Smooth muscle cell (in vitro differentiated cells): ENCODE data around the gene S100A1. TPM values are rescaled to one million over a fixed set of nuclear protein-coding genes. Genes with fewer than 3 reads are reported as not detected.
"Not testable (repeated sequence)": the region's sequence is repeated elsewhere in the genome, so short reads cannot be mapped to it uniquely, and the experiment has no call there.

Source experiments
- DNase-seq: peaks from one replicate; lab custom pipeline; 2025; ENCODE audit not compliant: unreplicated experiment; lab: John Stamatoyannopoulos, UW
- H2AFZ ChIP-seq: fragments of 200-600 bp; sonication (generic); 2 replicates; pipeline ENCODE4 v1.6.0; 2016; ENCODE audit warnings: antibody characterized with exemption, low read depth, mild to moderate bottlenecking
- H3F3A ChIP-seq: fragments of 200-600 bp; sonication (generic); 2 replicates; pipeline ENCODE4 v1.6.0; 2017; ENCODE audit warnings: antibody characterized with exemption, low read depth
- H3K27ac ChIP-seq: fragments of 200-600 bp; sonication (generic); 2 replicates; pipeline ENCODE4 v1.5.1; 2016; ENCODE audit warnings: low read depth, mild to moderate bottlenecking
- H3K27me3 ChIP-seq: fragments of 200-600 bp; sonication (generic); 2 replicates; pipeline ENCODE4 v1.6.1; 2016; ENCODE audit warnings: low read depth, mild to moderate bottlenecking
- H3K36me3 ChIP-seq: fragments of 200-600 bp; sonication (generic); 2 replicates; pipeline ENCODE4 v1.5.1; 2016; ENCODE audit warnings: low read depth
- H3K4me1 ChIP-seq: fragments of 200-600 bp; sonication (generic); 2 replicates; pipeline ENCODE4 v1.5.1; 2016; ENCODE audit warnings: low read depth
- H3K4me2 ChIP-seq: fragments of 200-600 bp; sonication (generic); 2 replicates; pipeline ENCODE4 v1.6.0; 2016; ENCODE audit warnings: mild to moderate bottlenecking
- H3K4me3 ChIP-seq: fragments of 200-600 bp; sonication (generic); 2 replicates; pipeline ENCODE4 v1.5.1; 2016; ENCODE audit warnings: mild to moderate bottlenecking
- H3K79me2 ChIP-seq: fragments of 200-600 bp; sonication (generic); 2 replicates; pipeline ENCODE4 v1.6.0; 2016; ENCODE audit warnings: low read depth, mild to moderate bottlenecking
- H3K9ac ChIP-seq: fragments of 200-600 bp; sonication (generic); 2 replicates; pipeline ENCODE4 v1.6.0; 2016; ENCODE audit warnings: low read depth
- H3K9me3 ChIP-seq: fragments of 200-600 bp; sonication (generic); replicated peaks from 2 replicates; pipeline ENCODE4 v1.5.1; 2016; ENCODE audit warnings: low read depth
- H4K20me1 ChIP-seq: fragments of 200-600 bp; sonication (generic); 2 replicates; pipeline ENCODE4 v1.6.0; 2016; ENCODE audit warnings: low read depth
- CTCF ChIP-seq: fragments of 200-600 bp; sonication (generic); IDR thresholded peaks from 2 replicates; pipeline ENCODE4 v1.5.1; 2017; ENCODE audit warnings: borderline replicate concordance, mild to moderate bottlenecking, antibody characterized with exemption; ENCODE audit not compliant: insufficient read depth, poor library complexity, severe bottlenecking
- WGBS: methylation state at CpG from one replicate; pipeline ENCODE4 v1.1.7; 2016; ENCODE audit warnings: low lambda C conversion rate; 5-methylcytosine and 5-hydroxymethylcytosine counted together
- polyA plus RNA-seq: library from polyadenylated mRNA; unstranded; fragments of >200 nt; fragmentation: Nextera tagmentation; extraction: Ambion mirVana; gene quantifications from 2 replicates; pipeline ENCODE4 v1.2.1, GENCODE V29; 2016
- total RNA-seq: library from RNA; depleted of rRNA; stranded (reverse); fragments of >200 nt; gene quantifications from 2 replicates; pipeline ENCODE4 v1.2.3, GENCODE V29; 2014

The S100A1 gene
- total RNA-seq, result 8.3 TPM in 1 of 2 replicates, not detected in the other
- polyA plus RNA-seq, result 0.46 and 1.0 TPM in 2 replicates

- H2AFZ ChIP-seq, result no peak within 1 kb of the TSS
- no peaks in the 10 kb centered on the region for H3F3A ChIP-seq
- H3K27me3 ChIP-seq, result no peaks in the 10 kb centered on the region
- no peak for DNase-seq
- TF ChIP-seq CTCF, result no peak
- peaks cover 17% of the 10 kb centered on the region for H3K4me1 ChIP-seq
- no peaks in the 10 kb centered on the region for H3K9me3 ChIP-seq
- peak within 1 kb of the TSS; percentile 65 for H3K4me3 ChIP-seq
- H3K36me3 ChIP-seq, result peaks cover 4% of the 10 kb centered on the region
- peak within 1 kb of the TSS; percentile 91 for H3K4me2 ChIP-seq
- peak within 1 kb of the TSS; percentile 93 for H3K27ac ChIP-seq
- H3K79me2 ChIP-seq, result peaks cover 6% of the 10 kb centered on the region
- H3K9ac ChIP-seq, result peak within 1 kb of the TSS; percentile 85
- no peaks in the 10 kb centered on the region for H4K20me1 ChIP-seq
- 77% methylated on average over 10 of the region's 10 CpGs for WGBS
Observed at GRCh38 chr1:153627715-153628626, at the start of gene S100A1. S100A1 (plus strand) TSS chr1:153628434; CDS start chr1:153630522, 2,088 bp downstream.

GRCh38 chr1:153578490-153578889 is 49.7 kb upstream of the S100A1 start:
- no peak overlapping the region for H3K9ac ChIP-seq
- no peaks in the 10 kb centered on the region for H3F3A ChIP-seq
- no peak overlapping the region for H3K4me3 ChIP-seq
- no peaks in the 10 kb centered on the region for H3K36me3 ChIP-seq
- no peak overlapping the region for H3K27ac ChIP-seq
- no peak overlapping the region for H2AFZ ChIP-seq
- no peaks in the 10 kb centered on the region for H4K20me1 ChIP-seq
- H3K4me2 ChIP-seq, result peak overlapping the region; percentile 19
- no peak for DNase-seq
- H3K79me2 ChIP-seq, result no peaks in the 10 kb centered on the region
- no peaks in the 10 kb centered on the region for H3K27me3 ChIP-seq
- no peak for TF ChIP-seq CTCF
- H3K9me3 ChIP-seq, result no peaks in the 10 kb centered on the region
- H3K4me1 ChIP-seq, result peaks cover 12% of the 10 kb centered on the region

GRCh38 chr1:153578936-153579335 is 49.3 kb upstream of the S100A1 start:
- 84% methylated on average over 3 of the region's 3 CpGs for whole genome bisulfite sequencing
- H3K4me2 ChIP-seq, result peak overlapping the region; percentile 19

GRCh38 chr1:153582836-153583235 is 45.4 kb upstream of the S100A1 start:
- WGBS, result 97% methylated on average over 15 of the region's 34 CpGs
- H3K9me3 ChIP-seq, H3F3A ChIP-seq, H3K36me3 ChIP-seq, H3K4me3 ChIP-seq, H4K20me1 ChIP-seq, H2AFZ ChIP-seq, DNase-seq, H3K9ac ChIP-seq, H3K27ac ChIP-seq, H3K79me2 ChIP-seq, H3K4me2 ChIP-seq, H3K27me3 ChIP-seq: not testable (repeated sequence)
- H3K4me1 ChIP-seq, result peaks cover 31% of the 10 kb centered on the region

More at GRCh38 chr1:153578936-153579335, 49.3 kb upstream of the S100A1 start:
- Histone ChIP-seq H3K27ac (no peak overlapping the region), H3K27me3 (no peaks in the 10 kb centered on the region), H3K4me3 (no peak overlapping the region), H3F3A (no peaks in the 10 kb centered on the region), H3K79me2 (no peaks in the 10 kb centered on the region), H3K36me3 (no peaks in the 10 kb centered on the region), H3K9me3 (no peaks in the 10 kb centered on the region), H4K20me1 (no peaks in the 10 kb centered on the region), H2AFZ (no peak overlapping the region), H3K9ac (no peak overlapping the region), H3K4me1 (peaks cover 15% of the 10 kb centered on the region)
- TF ChIP-seq CTCF, result no peak
- DNase-seq, result no peak

GRCh38 chr1:153583514-153583913 is 44.7 kb upstream of the S100A1 start:
- H3K4me1 ChIP-seq, result peaks cover 26% of the 10 kb centered on the region
- not testable (repeated sequence) for H3K27me3 ChIP-seq, H3K27ac ChIP-seq, H2AFZ ChIP-seq, H3K4me3 ChIP-seq, H4K20me1 ChIP-seq, H3F3A ChIP-seq, H3K79me2 ChIP-seq, H3K9ac ChIP-seq, H3K4me2 ChIP-seq, H3K36me3 ChIP-seq, DNase-seq, H3K9me3 ChIP-seq
- 80% methylated on average over 3 of the region's 3 CpGs for WGBS
